Cardiac muscle cell (in vitro differentiated cells and primary cell): ENCODE measurements around the gene ADGRL2. TPM values are rescaled to one million over a fixed set of nuclear protein-coding genes. Genes with fewer than 3 reads are reported as not detected.

Experiments used
- DNase-seq, 2 donors: peaks; one replicate each; pipeline versions ENCODE4 v3.0.0 to v3.0.0-alpha.2; 2010 to 2017; ENCODE audit warnings: low read depth in 1 of 2, low spot score in 1 of 2
- H3K27ac ChIP-seq: fragments of 200-600 bp; sonication (generic); 2 replicates; pipeline ENCODE4 v1.5.1; 2016
- H3K27me3 ChIP-seq: fragments of 200-600 bp; sonication (generic); 2 replicates; pipeline ENCODE4 v1.6.0; 2016; ENCODE audit warnings: control low read depth
- H3K36me3 ChIP-seq: fragments of 200-600 bp; sonication (generic); 2 replicates; pipeline ENCODE4 v1.5.1; 2016; ENCODE audit warnings: control low read depth
- H3K4me1 ChIP-seq: fragments of 200-600 bp; sonication (generic); 2 replicates; pipeline ENCODE4 v1.8.1; 2017; ENCODE audit warnings: low read depth, mild to moderate bottlenecking, mixed run types
- H3K4me3 ChIP-seq: fragments of 200-600 bp; sonication (generic); 2 replicates; pipeline ENCODE4 v1.5.1; 2016; ENCODE audit warnings: mild to moderate bottlenecking
- H3K9me3 ChIP-seq: fragments of 200-600 bp; sonication (generic); 2 replicates; pipeline ENCODE4 v1.5.1; 2017; ENCODE audit warnings: low read depth, mild to moderate bottlenecking, control low read depth
- CTCF ChIP-seq: IDR thresholded peaks from 2 replicates; pipeline ENCODE4 v1.5.1; 2012; ENCODE audit warnings: low read depth, mild to moderate bottlenecking, low read length
- polyA plus RNA-seq: library from polyadenylated mRNA; unstranded; fragments of >200 nt; fragmentation: Nextera tagmentation; extraction: Ambion mirVana; gene quantifications from 2 replicates; pipeline ENCODE4 v1.2.1, GENCODE V29; 2016
- total RNA-seq: library from RNA; depleted of rRNA; stranded (reverse); fragments of >200 nt; gene quantifications from 2 replicates; pipeline ENCODE4 v1.2.3, GENCODE V29; 2016

The ADGRL2 gene
- total and polyA plus RNA-seq, 2 experiments from 2014 or later: 34.1 to 70.3 TPM

DNA sequence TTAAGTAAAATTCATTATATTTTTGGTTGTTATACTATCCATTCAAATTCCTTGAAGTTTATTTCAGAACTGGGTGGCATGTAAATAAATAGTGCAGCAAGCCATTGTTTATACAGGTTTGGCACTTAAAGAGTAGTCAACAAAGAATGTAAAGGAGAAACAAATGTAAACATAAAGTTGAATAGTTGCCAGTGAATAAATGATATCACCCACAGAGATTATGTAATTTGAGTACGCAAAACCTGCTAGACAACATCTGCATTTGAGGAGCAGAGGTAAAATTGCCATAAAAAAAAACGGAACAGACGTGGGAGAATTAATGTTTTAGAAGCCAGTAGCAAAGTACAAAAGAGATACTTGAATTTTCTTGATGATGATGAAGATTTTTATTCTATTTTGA is 111.6 kb downstream of the ADGRL2 start:
- Histone ChIP-seq H3K9me3 (no peaks in the 10 kb centered on the region), H3K27ac (no peak overlapping the region), H3K4me3 (no peak overlapping the region), H3K4me1 (no peaks in the 10 kb centered on the region), H3K27me3 (no peaks in the 10 kb centered on the region), H3K36me3 (no peaks in the 10 kb centered on the region)
- TF ChIP-seq CTCF: no peak
- no peak for DNase-seq

DNA sequence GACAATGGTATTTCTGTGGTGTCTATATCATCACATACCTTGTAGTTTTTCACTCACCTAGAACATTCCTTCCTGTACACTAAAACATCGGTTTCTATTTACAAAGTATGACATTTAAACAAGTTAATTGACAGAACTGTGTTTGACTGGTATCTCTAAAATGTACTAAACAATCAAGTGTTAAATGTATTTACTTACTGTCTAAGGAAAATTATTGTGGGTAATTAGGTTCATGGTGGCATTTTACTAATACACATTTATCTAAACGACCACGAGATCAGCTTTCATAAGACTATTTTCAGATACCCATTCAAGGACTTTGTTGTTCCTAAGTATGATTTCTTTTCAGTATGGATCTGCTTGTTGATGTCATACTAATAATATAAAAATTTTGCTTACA is 115.2 kb downstream of the ADGRL2 start:
- no peaks in the 10 kb centered on the region for H3K27me3 ChIP-seq
- H3K9me3 ChIP-seq: no peaks in the 10 kb centered on the region
- no peak overlapping the region for H3K4me3 ChIP-seq
- H3K36me3 ChIP-seq: no peaks in the 10 kb centered on the region
- H3K27ac ChIP-seq: no peak overlapping the region
- DNase-seq: no peak
- H3K4me1 ChIP-seq: peaks cover 23% of the 10 kb centered on the region
- no peak for TF ChIP-seq CTCF

- Histone ChIP-seq H3K9me3 (no peaks in the 10 kb centered on the region), H3K27ac (peak overlapping the region; percentile 94), H3K4me1 (peaks cover 48% of the 10 kb centered on the region), H3K4me3 (peak overlapping the region; percentile 25), H3K27me3 (no peaks in the 10 kb centered on the region), H3K36me3 (no peaks in the 10 kb centered on the region)
- TF ChIP-seq CTCF: no peak
- peak; percentile 77 to 80 for DNase-seq
Observed at GRCh38 chr1:81920245-81920740, 119.6 kb downstream of the ADGRL2 start.

DNA sequence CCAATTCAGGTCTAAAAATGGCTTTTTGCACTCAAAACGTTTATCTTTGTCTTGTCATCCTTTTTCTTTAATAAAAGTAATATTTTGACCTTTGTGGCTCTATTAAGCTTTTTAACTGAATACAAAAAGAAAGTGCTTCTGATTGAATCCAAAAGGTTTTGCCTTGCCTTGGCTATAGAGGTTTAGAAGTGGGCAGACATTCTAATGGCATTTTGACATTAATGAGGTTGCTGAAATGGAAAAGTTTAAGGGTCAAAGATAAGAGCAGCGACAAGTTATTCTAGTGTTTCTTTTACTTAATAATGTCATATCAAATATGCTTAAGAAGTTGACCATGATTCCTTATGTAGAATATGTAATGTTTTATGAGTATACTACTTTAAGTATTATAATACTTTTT is 120.2 kb downstream of the ADGRL2 start:
- H3K27me3 ChIP-seq: no peaks in the 10 kb centered on the region
- H3K9me3 ChIP-seq: no peaks in the 10 kb centered on the region
- TF ChIP-seq CTCF: no peak
- peaks cover 48% of the 10 kb centered on the region for H3K4me1 ChIP-seq
- no peaks in the 10 kb centered on the region for H3K36me3 ChIP-seq
- peak overlapping the region; percentile 25 for H3K4me3 ChIP-seq
- peak overlapping the region; percentile 94 for H3K27ac ChIP-seq
- peak in 1 of 2 donors; percentile 31 for DNase-seq

DNA sequence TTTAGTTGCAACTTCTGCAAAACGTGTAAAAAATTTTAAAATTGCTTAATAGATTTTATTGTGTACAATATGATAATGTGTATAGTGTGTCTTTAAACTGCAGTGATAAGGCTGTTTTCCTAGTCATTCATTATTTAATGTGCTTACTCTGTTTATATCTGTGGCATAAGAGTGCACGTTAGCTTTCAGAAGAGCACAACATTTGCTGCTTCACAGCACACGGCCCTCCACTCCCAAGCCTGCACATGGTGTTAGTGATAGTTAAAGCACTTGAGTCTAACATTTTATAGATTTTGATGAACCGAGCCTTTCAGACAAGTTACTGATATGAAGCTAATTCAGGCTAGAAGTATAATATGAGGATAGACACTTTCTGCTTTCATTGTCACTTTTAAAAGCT is 120.6 kb downstream of the ADGRL2 start:
- DNase-seq: peak in 1 of 2 donors; percentile 54
- Histone ChIP-seq H3K27ac (peak overlapping the region; percentile 94), H3K4me1 (peaks cover 52% of the 10 kb centered on the region), H3K36me3 (no peaks in the 10 kb centered on the region), H3K27me3 (no peaks in the 10 kb centered on the region), H3K9me3 (no peaks in the 10 kb centered on the region), H3K4me3 (peak overlapping the region; percentile 25)
- no peak for TF ChIP-seq CTCF
